ENCODE results near the gene MGAT4C.
"Not testable (repeated sequence)": the region's sequence is repeated elsewhere in the genome, so short reads cannot be mapped to it uniquely, and the experiment has no call there.

Gene MGAT4C

GRCh38 chr12:86145156-86145555 lies 111.0 kb downstream of the MGAT4C start:
- Histone ChIP-seq H3K4me1 (ENCODE audit: control insufficient read depth in 5 of 5, insufficient read depth in 5 of 5, low read length in 5 of 5) (no peaks in the 10 kb centered on the region), H3K9ac (ENCODE audit: low read length in 5 of 5) (no peak overlapping the region), H3K27ac (ENCODE audit: low read depth, low read length) (no peak overlapping the region), H3K36me3 (ENCODE audit: control insufficient read depth in 5 of 5, insufficient read depth in 5 of 5, low read length in 5 of 5) (no peaks in the 10 kb centered on the region), H3K4me3 (ENCODE audit: low read depth in 1 of 5, low read length in 5 of 5) (no peak overlapping the region), H3K9me3 (ENCODE audit: control insufficient read depth in 5 of 5, low read length in 5 of 5) (peaks cover 0 to 2% (median 0%) of the 10 kb centered on the region in 5 donors), H3K27me3 (ENCODE audit: control insufficient read depth in 5 of 5, insufficient read depth in 4 of 5, low read length in 5 of 5) (no peaks in the 10 kb centered on the region)

GRCh38 chr12:86143162-86143561 lies 113.0 kb downstream of the MGAT4C start:
- no peaks in the 10 kb centered on the region for H3K27me3 ChIP-seq (ENCODE audit: control insufficient read depth in 5 of 5, insufficient read depth in 4 of 5, low read length in 5 of 5)
- peaks cover 0 to 2% (median 0%) of the 10 kb centered on the region in 5 donors for H3K9me3 ChIP-seq (ENCODE audit: control insufficient read depth in 5 of 5, low read length in 5 of 5)
- no peak overlapping the region for H3K9ac ChIP-seq (ENCODE audit: low read length in 5 of 5)
- no peak overlapping the region for H3K4me3 ChIP-seq (ENCODE audit: low read depth in 1 of 5, low read length in 5 of 5)
- H3K27ac ChIP-seq (ENCODE audit: low read depth, low read length): no peak overlapping the region
- H3K36me3 ChIP-seq (ENCODE audit: control insufficient read depth in 5 of 5, insufficient read depth in 5 of 5, low read length in 5 of 5): no peaks in the 10 kb centered on the region
- H3K4me1 ChIP-seq (ENCODE audit: control insufficient read depth in 5 of 5, insufficient read depth in 5 of 5, low read length in 5 of 5): no peaks in the 10 kb centered on the region

- Histone ChIP-seq H3K27me3 (ENCODE audit: control insufficient read depth in 5 of 5, insufficient read depth in 4 of 5, low read length in 5 of 5) (no peaks in the 10 kb centered on the region), H3K4me1 (ENCODE audit: control insufficient read depth in 5 of 5, insufficient read depth in 5 of 5, low read length in 5 of 5) (peaks cover 0 to 5% (median 0%) of the 10 kb centered on the region in 5 donors), H3K27ac (ENCODE audit: low read depth, low read length) (no peak overlapping the region), H3K36me3 (ENCODE audit: control insufficient read depth in 5 of 5, insufficient read depth in 5 of 5, low read length in 5 of 5) (no peaks in the 10 kb centered on the region), H3K9ac (ENCODE audit: low read length in 5 of 5) (no peak overlapping the region), H3K9me3 (ENCODE audit: control insufficient read depth in 5 of 5, low read length in 5 of 5) (peaks cover 0 to 2% (median 0%) of the 10 kb centered on the region in 5 donors), H3K4me3 (ENCODE audit: low read depth in 1 of 5, low read length in 5 of 5) (no peak overlapping the region)
Measured at GRCh38 chr12:86139671-86140070, 116.5 kb downstream of the MGAT4C start.

- Histone ChIP-seq H3K27ac (ENCODE audit: low read depth, low read length) (no peak overlapping the region), H3K36me3 (ENCODE audit: control insufficient read depth in 5 of 5, insufficient read depth in 5 of 5, low read length in 5 of 5) (no peaks in the 10 kb centered on the region), H3K9ac (ENCODE audit: low read length in 5 of 5) (no peak overlapping the region), H3K9me3 (ENCODE audit: control insufficient read depth in 5 of 5, low read length in 5 of 5) (peaks cover 0 to under 1% (median 0%) of the 10 kb centered on the region in 5 donors), H3K4me1 (ENCODE audit: control insufficient read depth in 5 of 5, insufficient read depth in 5 of 5, low read length in 5 of 5) (peaks cover 0 to 5% (median 0%) of the 10 kb centered on the region in 5 donors), H3K4me3 (ENCODE audit: low read depth in 1 of 5, low read length in 5 of 5) (no peak overlapping the region), H3K27me3 (ENCODE audit: control insufficient read depth in 5 of 5, insufficient read depth in 4 of 5, low read length in 5 of 5) (no peaks in the 10 kb centered on the region)
Measured at GRCh38 chr12:86138770-86139169, 117.4 kb downstream of the MGAT4C start.

GRCh38 chr12:86137936-86138335 lies 118.3 kb downstream of the MGAT4C start:
- H3K9ac ChIP-seq (ENCODE audit: low read length in 5 of 5): no peak overlapping the region
- peaks cover 0 to 5% (median 0%) of the 10 kb centered on the region in 5 donors for H3K4me1 ChIP-seq (ENCODE audit: control insufficient read depth in 5 of 5, insufficient read depth in 5 of 5, low read length in 5 of 5)
- no peaks in the 10 kb centered on the region for H3K9me3 ChIP-seq (ENCODE audit: control insufficient read depth in 5 of 5, low read length in 5 of 5)
- H3K4me3 ChIP-seq (ENCODE audit: low read depth in 1 of 5, low read length in 5 of 5): no peak overlapping the region
- H3K27me3 ChIP-seq (ENCODE audit: control insufficient read depth in 5 of 5, insufficient read depth in 4 of 5, low read length in 5 of 5): no peaks in the 10 kb centered on the region
- no peak overlapping the region for H3K27ac ChIP-seq (ENCODE audit: low read depth, low read length)
- no peaks in the 10 kb centered on the region for H3K36me3 ChIP-seq (ENCODE audit: control insufficient read depth in 5 of 5, insufficient read depth in 5 of 5, low read length in 5 of 5)

- Histone ChIP-seq H3K9me3 (ENCODE audit: control insufficient read depth in 5 of 5, low read length in 5 of 5) (no peaks in the 10 kb centered on the region), H3K9ac (ENCODE audit: low read length in 5 of 5) (no peak overlapping the region), H3K4me1 (ENCODE audit: control insufficient read depth in 5 of 5, insufficient read depth in 5 of 5, low read length in 5 of 5) (peaks cover 0 to 5% (median 0%) of the 10 kb centered on the region in 5 donors), H3K27me3 (ENCODE audit: control insufficient read depth in 5 of 5, insufficient read depth in 4 of 5, low read length in 5 of 5) (no peaks in the 10 kb centered on the region), H3K36me3 (ENCODE audit: control insufficient read depth in 5 of 5, insufficient read depth in 5 of 5, low read length in 5 of 5) (no peaks in the 10 kb centered on the region), H3K4me3 (ENCODE audit: low read depth in 1 of 5, low read length in 5 of 5) (no peak overlapping the region), H3K27ac (ENCODE audit: low read depth, low read length) (no peak overlapping the region)
Measured at GRCh38 chr12:86134561-86134960, 121.6 kb downstream of the MGAT4C start.

GRCh38 chr12:86126900-86127299 lies 129.3 kb downstream of the MGAT4C start:
- not testable (repeated sequence) for H3K9ac ChIP-seq (ENCODE audit: low read length in 5 of 5); H3K4me3 ChIP-seq (ENCODE audit: low read depth in 1 of 5, low read length in 5 of 5); H3K36me3 ChIP-seq (ENCODE audit: control insufficient read depth in 5 of 5, insufficient read depth in 5 of 5, low read length in 5 of 5); H3K9me3 ChIP-seq (ENCODE audit: control insufficient read depth in 5 of 5, low read length in 5 of 5); H3K27me3 ChIP-seq (ENCODE audit: control insufficient read depth in 5 of 5, insufficient read depth in 4 of 5, low read length in 5 of 5); H3K4me1 ChIP-seq (ENCODE audit: control insufficient read depth in 5 of 5, insufficient read depth in 5 of 5, low read length in 5 of 5); H3K27ac ChIP-seq (ENCODE audit: low read depth, low read length)

GRCh38 chr12:86122846-86123468 lies 133.2 kb downstream of the MGAT4C start:
- Histone ChIP-seq H3K9ac (ENCODE audit: low read length in 5 of 5) (no peak overlapping the region), H3K9me3 (ENCODE audit: control insufficient read depth in 5 of 5, low read length in 5 of 5) (no peaks in the 10 kb centered on the region), H3K4me3 (ENCODE audit: low read depth in 1 of 5, low read length in 5 of 5) (no peak overlapping the region), H3K27ac (ENCODE audit: low read depth, low read length) (no peak overlapping the region), H3K4me1 (ENCODE audit: control insufficient read depth in 5 of 5, insufficient read depth in 5 of 5, low read length in 5 of 5) (no peaks in the 10 kb centered on the region), H3K27me3 (ENCODE audit: control insufficient read depth in 5 of 5, insufficient read depth in 4 of 5, low read length in 5 of 5) (no peaks in the 10 kb centered on the region), H3K36me3 (ENCODE audit: control insufficient read depth in 5 of 5, insufficient read depth in 5 of 5, low read length in 5 of 5) (no peaks in the 10 kb centered on the region)

- Histone ChIP-seq H3K4me1 (ENCODE audit: control insufficient read depth in 5 of 5, insufficient read depth in 5 of 5, low read length in 5 of 5) (no peaks in the 10 kb centered on the region), H3K27ac (ENCODE audit: low read depth, low read length) (no peak overlapping the region), H3K4me3 (ENCODE audit: low read depth in 1 of 5, low read length in 5 of 5) (no peak overlapping the region), H3K27me3 (ENCODE audit: control insufficient read depth in 5 of 5, insufficient read depth in 4 of 5, low read length in 5 of 5) (no peaks in the 10 kb centered on the region), H3K9ac (ENCODE audit: low read length in 5 of 5) (no peak overlapping the region), H3K36me3 (ENCODE audit: control insufficient read depth in 5 of 5, insufficient read depth in 5 of 5, low read length in 5 of 5) (no peaks in the 10 kb centered on the region), H3K9me3 (ENCODE audit: control insufficient read depth in 5 of 5, low read length in 5 of 5) (no peaks in the 10 kb centered on the region)
Measured at GRCh38 chr12:86118161-86118560, 138.0 kb downstream of the MGAT4C start.

GRCh38 chr12:86117711-86118110 lies 138.5 kb downstream of the MGAT4C start:
- no peak overlapping the region for H3K9ac ChIP-seq (ENCODE audit: low read length in 5 of 5)
- H3K4me1 ChIP-seq (ENCODE audit: control insufficient read depth in 5 of 5, insufficient read depth in 5 of 5, low read length in 5 of 5): no peaks in the 10 kb centered on the region
- H3K27me3 ChIP-seq (ENCODE audit: control insufficient read depth in 5 of 5, insufficient read depth in 4 of 5, low read length in 5 of 5): no peaks in the 10 kb centered on the region
- no peak overlapping the region for H3K4me3 ChIP-seq (ENCODE audit: low read depth in 1 of 5, low read length in 5 of 5)
- H3K36me3 ChIP-seq (ENCODE audit: control insufficient read depth in 5 of 5, insufficient read depth in 5 of 5, low read length in 5 of 5): no peaks in the 10 kb centered on the region
- no peak overlapping the region for H3K27ac ChIP-seq (ENCODE audit: low read depth, low read length)
- no peaks in the 10 kb centered on the region for H3K9me3 ChIP-seq (ENCODE audit: control insufficient read depth in 5 of 5, low read length in 5 of 5)

All from subcutaneous abdominal adipose tissue (tissue), 5 donors.